Hepatocyte (in vitro differentiated cells): Measurements from ENCODE around the gene CDH15. TPM values are rescaled to one million over a fixed set of nuclear protein-coding genes. Genes with fewer than 3 reads are reported as not detected.

Experiments
- DNase-seq: peaks from one replicate; pipeline ENCODE4 v3.0.0-alpha.2; 2016; ENCODE audit warnings: low spot score
- H2AFZ ChIP-seq: fragments of 200-600 bp; sonication (generic); 2 replicates; pipeline ENCODE4 v1.6.0; 2016; ENCODE audit warnings: antibody characterized with exemption, mild to moderate bottlenecking
- H3K27ac ChIP-seq: fragments of 200-600 bp; sonication (generic); 2 replicates; pipeline ENCODE4 v1.5.1; 2016; ENCODE audit warnings: mild to moderate bottlenecking
- H3K27me3 ChIP-seq: fragments of 200-600 bp; sonication (generic); 2 replicates; pipeline ENCODE4 v1.6.1; 2016
- H3K36me3 ChIP-seq: fragments of 200-600 bp; sonication (generic); replicated peaks from 2 replicates; pipeline ENCODE4 v1.5.1; 2016; ENCODE audit warnings: low read depth; ENCODE audit not compliant: insufficient read depth
- H3K4me1 ChIP-seq: fragments of 200-600 bp; sonication (generic); 2 replicates; pipeline ENCODE4 v1.5.1; 2016; ENCODE audit warnings: mild to moderate bottlenecking, moderate library complexity; ENCODE audit not compliant: insufficient read depth
- H3K4me2 ChIP-seq: fragments of 200-600 bp; sonication (generic); 2 replicates; pipeline ENCODE4 v1.6.0; 2016
- H3K4me3 ChIP-seq: fragments of 200-600 bp; sonication (generic); 2 replicates; pipeline ENCODE4 v1.5.1; 2016; ENCODE audit warnings: mild to moderate bottlenecking
- H3K79me2 ChIP-seq: fragments of 200-600 bp; sonication (generic); 2 replicates; pipeline ENCODE4 v1.6.0; 2017; ENCODE audit warnings: mild to moderate bottlenecking
- H3K9me2 ChIP-seq: fragments of 200-600 bp; sonication (generic); replicated peaks from 2 replicates; pipeline ENCODE4 v1.6.0; 2017; ENCODE audit warnings: mild to moderate bottlenecking; ENCODE audit not compliant: insufficient read depth
- H3K9me3 ChIP-seq: fragments of 200-600 bp; sonication (generic); 2 replicates; pipeline ENCODE4 v1.5.1; 2016; ENCODE audit warnings: low read depth, mild to moderate bottlenecking
- H4K20me1 ChIP-seq: fragments of 200-600 bp; sonication (generic); 2 replicates; pipeline ENCODE4 v1.6.0; 2016; ENCODE audit warnings: mild to moderate bottlenecking; ENCODE audit not compliant: insufficient read depth, poor library complexity, severe bottlenecking
- CTCF ChIP-seq: fragments of 200-600 bp; sonication (generic); IDR thresholded peaks from 2 replicates; pipeline ENCODE4 v1.5.1; 2016; ENCODE audit warnings: antibody characterized with exemption, mild to moderate bottlenecking; ENCODE audit not compliant: poor library complexity
- EZH2 ChIP-seq: fragments of 200-600 bp; sonication (generic); IDR thresholded peaks from 2 replicates; pipeline ENCODE4 v1.6.1; 2016; ENCODE audit warnings: antibody characterized with exemption, mild to moderate bottlenecking, borderline replicate concordance
- EZH2phosphoT487 ChIP-seq: fragments of 200-600 bp; sonication (generic); IDR thresholded peaks from one replicate; pipeline ENCODE4 v1.6.1; 2018; ENCODE audit warnings: antibody characterized with exemption, mild to moderate bottlenecking, low read depth, moderate library complexity; ENCODE audit not compliant: unreplicated experiment, severe bottlenecking
- WGBS: methylation state at CpG from one replicate; pipeline ENCODE4 v1.1.6; 2016; ENCODE audit warnings: low lambda C conversion rate; ENCODE audit errors: missing lambda C conversion rate; 5-methylcytosine and 5-hydroxymethylcytosine counted together
- polyA plus RNA-seq: library from polyadenylated mRNA; unstranded; fragments of >200 nt; fragmentation: Nextera tagmentation; extraction: Ambion mirVana; gene quantifications from 2 replicates; pipeline ENCODE4 v1.2.1, GENCODE V29; 2016
- total RNA-seq: library from RNA; depleted of rRNA; stranded (reverse); fragments of >200 nt; gene quantifications from 2 replicates; pipeline ENCODE4 v1.2.3, GENCODE V29; 2014

The CDH15 gene
- total and polyA plus RNA-seq, 2 experiments from 2014 or later, result 0.13 to 0.47 TPM

- no peaks in the 10 kb centered on the region for H3K9me2 ChIP-seq
- no peak overlapping the region for H2AFZ ChIP-seq
- DNase-seq, result no peak
- no peaks in the 10 kb centered on the region for H3K79me2 ChIP-seq
- H4K20me1 ChIP-seq, result no peaks in the 10 kb centered on the region
- H3K27me3 ChIP-seq, result no peaks in the 10 kb centered on the region
- H3K4me3 ChIP-seq, result no peak overlapping the region
- H3K9me3 ChIP-seq, result no peaks in the 10 kb centered on the region
- WGBS, result 64% methylated on average over 10 of the region's 11 CpGs
- no peak overlapping the region for H3K27ac ChIP-seq
- no peak overlapping the region for H3K4me2 ChIP-seq
- no peak for TF ChIP-seq EZH2phosphoT487
- no peak for TF ChIP-seq CTCF
- no peak for TF ChIP-seq EZH2
- H3K36me3 ChIP-seq, result no peaks in the 10 kb centered on the region
- peaks cover 17% of the 10 kb centered on the region for H3K4me1 ChIP-seq
Measured at GRCh38 chr16:89173174-89173921, 1.8 kb downstream of the CDH15 start.

- 84% methylated on average over 23 of the region's 23 CpGs for WGBS
Measured at GRCh38 chr16:89174055-89174827, 2.7 kb downstream of the CDH15 start.

GRCh38 chr16:89174877-89175276, 3.3 kb downstream of the CDH15 start:
- no peak overlapping the region for H3K27ac ChIP-seq
- no peaks in the 10 kb centered on the region for H4K20me1 ChIP-seq
- no peaks in the 10 kb centered on the region for H3K36me3 ChIP-seq
- DNase-seq, result no peak
- H2AFZ ChIP-seq, result no peak overlapping the region
- no peaks in the 10 kb centered on the region for H3K27me3 ChIP-seq
- no peaks in the 10 kb centered on the region for H3K9me2 ChIP-seq
- no peaks in the 10 kb centered on the region for H3K9me3 ChIP-seq
- no peak for TF ChIP-seq EZH2
- no peak for TF ChIP-seq CTCF
- no peak for TF ChIP-seq EZH2phosphoT487
- WGBS, result 93% methylated on average over 13 of the region's 14 CpGs
- no peaks in the 10 kb centered on the region for H3K79me2 ChIP-seq
- peaks cover 17% of the 10 kb centered on the region for H3K4me1 ChIP-seq
- no peak overlapping the region for H3K4me3 ChIP-seq
- no peak overlapping the region for H3K4me2 ChIP-seq

More at GRCh38 chr16:89174055-89174827, 2.7 kb downstream of the CDH15 start:
- Histone ChIP-seq H2AFZ (no peak overlapping the region), H3K27me3 (no peaks in the 10 kb centered on the region), H3K27ac (no peak overlapping the region), H3K79me2 (no peaks in the 10 kb centered on the region), H3K4me2 (no peak overlapping the region), H4K20me1 (no peaks in the 10 kb centered on the region), H3K36me3 (no peaks in the 10 kb centered on the region), H3K9me3 (no peaks in the 10 kb centered on the region), H3K4me3 (no peak overlapping the region), H3K4me1 (peaks cover 17% of the 10 kb centered on the region), H3K9me2 (no peaks in the 10 kb centered on the region)
- no peak for DNase-seq
- TF ChIP-seq EZH2 (no peak), CTCF (no peak), EZH2phosphoT487 (no peak)
